Stimulated activated naive CD8-positive, alpha-beta T cell treated with anti-CD3 and anti-CD28 coated beads, Interleukin-15, Interleukin-2, amounts not matched to agents 100 ng/mL and 50 ng/mL, for 24 hours (primary cell): ENCODE measurements around the gene ABI3BP.

Experiments used
- H3K27ac Mint-ChIP-seq: one replicate; pipeline ENCODE4 v1.8.0; 2021; ENCODE audit warnings: mild to moderate bottlenecking, mixed read lengths
- H3K27me3 Mint-ChIP-seq: one replicate; pipeline ENCODE4 v1.8.0; 2021; ENCODE audit warnings: mixed read lengths
- H3K36me3 Mint-ChIP-seq: one replicate; pipeline ENCODE4 v1.8.0; 2021; ENCODE audit warnings: low read depth, mixed read lengths
- H3K4me1 Mint-ChIP-seq: one replicate; pipeline ENCODE4 v1.8.0; 2021; ENCODE audit warnings: low read depth, mixed read lengths
- H3K4me3 Mint-ChIP-seq: one replicate; pipeline ENCODE4 v1.8.0; 2021; ENCODE audit warnings: mild to moderate bottlenecking, mixed read lengths
- H3K9me3 Mint-ChIP-seq: one replicate; pipeline ENCODE4 v1.8.0; 2021; ENCODE audit warnings: mixed read lengths

ABI3BP gene

GRCh38 chr3:100717637-100718487 is 275.4 kb downstream of the ABI3BP start:
- Mint-ChIP-seq H3K9me3 (no peaks in the 10 kb centered on the region), H3K4me1 (peaks cover 45% of the 10 kb centered on the region), H3K4me3 (no peak overlapping the region), H3K27me3 (no peaks in the 10 kb centered on the region), H3K36me3 (peaks cover 94% of the 10 kb centered on the region), H3K27ac (no peak overlapping the region)

GRCh38 chr3:100717063-100717462 is 276.2 kb downstream of the ABI3BP start:
- Mint-ChIP-seq H3K4me3 (no peak overlapping the region), H3K36me3 (peaks cover 94% of the 10 kb centered on the region), H3K4me1 (peaks cover 53% of the 10 kb centered on the region), H3K27ac (peak overlapping the region; percentile 18), H3K27me3 (no peaks in the 10 kb centered on the region), H3K9me3 (no peaks in the 10 kb centered on the region)

- Mint-ChIP-seq H3K4me3 (no peak overlapping the region), H3K9me3 (no peaks in the 10 kb centered on the region), H3K27me3 (no peaks in the 10 kb centered on the region), H3K27ac (no peak overlapping the region), H3K4me1 (peaks cover 71% of the 10 kb centered on the region), H3K36me3 (peaks cover 84% of the 10 kb centered on the region)
These were observed 278.0 kb downstream of the ABI3BP start for GRCh38 chr3:100715176-100715575.

GRCh38 chr3:100710261-100710968 is 282.8 kb downstream of the ABI3BP start:
- Mint-ChIP-seq H3K27me3 (peaks cover 12% of the 10 kb centered on the region), H3K36me3 (peaks cover 38% of the 10 kb centered on the region), H3K4me3 (peak overlapping the region; percentile 86), H3K27ac (peak overlapping the region; percentile 92), H3K9me3 (no peaks in the 10 kb centered on the region), H3K4me1 (peaks cover 55% of the 10 kb centered on the region)

- Mint-ChIP-seq H3K27ac (peak overlapping the region; percentile 92), H3K4me3 (peak overlapping the region; percentile 86), H3K36me3 (peaks cover 33% of the 10 kb centered on the region), H3K9me3 (no peaks in the 10 kb centered on the region), H3K4me1 (peaks cover 50% of the 10 kb centered on the region), H3K27me3 (peaks cover 16% of the 10 kb centered on the region)
These were observed 283.4 kb downstream of the ABI3BP start for GRCh38 chr3:100709842-100710260.

- H3K27me3 Mint-ChIP-seq = peaks cover 16% of the 10 kb centered on the region
- H3K9me3 Mint-ChIP-seq = no peaks in the 10 kb centered on the region
- H3K4me1 Mint-ChIP-seq = peaks cover 47% of the 10 kb centered on the region
- H3K36me3 Mint-ChIP-seq = peaks cover 29% of the 10 kb centered on the region
- H3K27ac Mint-ChIP-seq = peak within 1 kb of the TSS; percentile 93
- peak within 1 kb of the TSS; percentile 86 for H3K4me3 Mint-ChIP-seq
These were observed 284.0 kb downstream of the ABI3BP start, which contains the start of gene TFG for GRCh38 chr3:100708989-100709841. TFG (plus strand) TSS chr3:100709494; CDS start chr3:100713686, 4,192 bp downstream.

- peaks cover 17% of the 10 kb centered on the region for H3K27me3 Mint-ChIP-seq
- peak overlapping the region; percentile 93 for H3K27ac Mint-ChIP-seq
- H3K9me3 Mint-ChIP-seq = no peaks in the 10 kb centered on the region
- H3K36me3 Mint-ChIP-seq = peaks cover 23% of the 10 kb centered on the region
- H3K4me1 Mint-ChIP-seq = peaks cover 41% of the 10 kb centered on the region
- H3K4me3 Mint-ChIP-seq = peak overlapping the region; percentile 86
These were observed 284.6 kb downstream of the ABI3BP start for GRCh38 chr3:100708644-100708988.

GRCh38 chr3:100706365-100706764 is 286.9 kb downstream of the ABI3BP start:
- Mint-ChIP-seq H3K36me3 (peaks cover 8% of the 10 kb centered on the region), H3K4me3 (no peak overlapping the region), H3K9me3 (no peaks in the 10 kb centered on the region), H3K4me1 (peaks cover 21% of the 10 kb centered on the region), H3K27me3 (peaks cover 31% of the 10 kb centered on the region), H3K27ac (no peak overlapping the region)

- H3K27ac Mint-ChIP-seq = no peak overlapping the region
These were observed 289.4 kb downstream of the ABI3BP start for GRCh38 chr3:100703865-100704264.

GRCh38 chr3:100702980-100703345 is 290.3 kb downstream of the ABI3BP start:
- Mint-ChIP-seq H3K4me1 (no peaks in the 10 kb centered on the region), H3K27me3 (peaks cover 53% of the 10 kb centered on the region), H3K9me3 (no peaks in the 10 kb centered on the region), H3K36me3 (no peaks in the 10 kb centered on the region), H3K27ac (no peak overlapping the region), H3K4me3 (no peak overlapping the region)

More at GRCh38 chr3:100703865-100704264, 289.4 kb downstream of the ABI3BP start:
- H3K4me1 Mint-ChIP-seq = peaks cover 6% of the 10 kb centered on the region
- H3K27me3 Mint-ChIP-seq = peaks cover 45% of the 10 kb centered on the region
- H3K9me3 Mint-ChIP-seq = no peaks in the 10 kb centered on the region
- no peaks in the 10 kb centered on the region for H3K36me3 Mint-ChIP-seq
- H3K4me3 Mint-ChIP-seq = no peak overlapping the region

GRCh38 chr3:100702082-100702979 is 290.9 kb downstream of the ABI3BP start:
- no peaks in the 10 kb centered on the region for H3K4me1 Mint-ChIP-seq
- no peaks in the 10 kb centered on the region for H3K36me3 Mint-ChIP-seq
- H3K27ac Mint-ChIP-seq = no peak overlapping the region
- H3K27me3 Mint-ChIP-seq = peaks cover 57% of the 10 kb centered on the region
- H3K9me3 Mint-ChIP-seq = no peaks in the 10 kb centered on the region
- H3K4me3 Mint-ChIP-seq = no peak overlapping the region

- Mint-ChIP-seq H3K4me3 (no peak overlapping the region), H3K9me3 (no peaks in the 10 kb centered on the region), H3K36me3 (no peaks in the 10 kb centered on the region), H3K27me3 (peaks cover 53% of the 10 kb centered on the region), H3K27ac (no peak overlapping the region), H3K4me1 (no peaks in the 10 kb centered on the region)
These were observed 292.5 kb downstream of the ABI3BP start for GRCh38 chr3:100700708-100701107.
